HT-29 (cell line): Measurements from ENCODE around the gene DNASE1L1. TPM values are rescaled to one million over a fixed set of nuclear protein-coding genes. Genes with fewer than 3 reads are reported as not detected.
A peak's percentile ranks its signal among the peaks of the same experiment; 100 is the strongest.

Source experiments
- DNase-seq: peaks from one replicate; pipeline ENCODE4 v3.0.0-alpha.2; 2015; ENCODE audit warnings: low spot score
- total RNA-seq: library from RNA; depleted of rRNA; stranded (reverse); fragments of >200 nt; shearing (Covaris generic); gene quantifications from 2 replicates; pipeline ENCODE4 v1.2.3, GENCODE V29; 2014; rRNA removed

DNASE1L1 gene, protein sequence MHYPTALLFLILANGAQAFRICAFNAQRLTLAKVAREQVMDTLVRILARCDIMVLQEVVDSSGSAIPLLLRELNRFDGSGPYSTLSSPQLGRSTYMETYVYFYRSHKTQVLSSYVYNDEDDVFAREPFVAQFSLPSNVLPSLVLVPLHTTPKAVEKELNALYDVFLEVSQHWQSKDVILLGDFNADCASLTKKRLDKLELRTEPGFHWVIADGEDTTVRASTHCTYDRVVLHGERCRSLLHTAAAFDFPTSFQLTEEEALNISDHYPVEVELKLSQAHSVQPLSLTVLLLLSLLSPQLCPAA
- total RNA-seq = 114 and 118 TPM in 2 replicates

DNA sequence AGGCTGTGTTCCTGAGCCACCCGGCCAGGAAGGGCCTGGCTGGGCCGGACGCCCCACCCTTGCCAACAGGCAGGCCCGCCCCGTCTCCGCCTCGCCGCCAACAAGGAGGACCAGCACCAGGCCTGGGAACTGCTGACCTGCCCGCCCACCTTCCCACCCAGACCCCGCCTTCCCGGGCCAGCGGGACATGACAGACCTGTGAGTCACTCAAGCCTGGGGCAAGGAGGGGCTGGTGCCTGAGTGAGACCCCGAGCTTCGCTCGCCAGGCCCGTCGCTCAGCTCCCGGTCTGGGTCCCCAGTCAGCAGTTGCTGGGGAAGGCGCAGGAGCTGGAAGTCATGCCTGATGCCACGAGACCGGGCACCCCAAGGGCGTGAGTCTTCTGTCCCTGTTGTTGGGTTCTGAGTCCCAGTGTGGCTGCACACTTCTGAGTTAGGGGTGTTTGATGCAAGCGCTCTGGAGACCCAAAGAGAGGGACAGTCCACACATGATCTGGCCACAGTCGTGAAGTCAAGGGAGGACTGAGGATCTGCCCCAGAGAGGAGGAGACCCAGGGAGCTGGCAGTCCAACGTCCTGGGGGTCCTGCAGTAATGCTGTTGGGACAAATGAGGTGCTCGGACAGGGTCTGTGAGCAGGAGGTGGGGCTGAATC lies at the start of gene DNASE1L1:
Gene DNASE1L1, minus strand, starts transcription at position 33 of the 650 bp plus-strand sequence. CDS start 3,686 bp downstream, outside the sequence.
- peak; percentile 94 for DNase-seq

DNA sequence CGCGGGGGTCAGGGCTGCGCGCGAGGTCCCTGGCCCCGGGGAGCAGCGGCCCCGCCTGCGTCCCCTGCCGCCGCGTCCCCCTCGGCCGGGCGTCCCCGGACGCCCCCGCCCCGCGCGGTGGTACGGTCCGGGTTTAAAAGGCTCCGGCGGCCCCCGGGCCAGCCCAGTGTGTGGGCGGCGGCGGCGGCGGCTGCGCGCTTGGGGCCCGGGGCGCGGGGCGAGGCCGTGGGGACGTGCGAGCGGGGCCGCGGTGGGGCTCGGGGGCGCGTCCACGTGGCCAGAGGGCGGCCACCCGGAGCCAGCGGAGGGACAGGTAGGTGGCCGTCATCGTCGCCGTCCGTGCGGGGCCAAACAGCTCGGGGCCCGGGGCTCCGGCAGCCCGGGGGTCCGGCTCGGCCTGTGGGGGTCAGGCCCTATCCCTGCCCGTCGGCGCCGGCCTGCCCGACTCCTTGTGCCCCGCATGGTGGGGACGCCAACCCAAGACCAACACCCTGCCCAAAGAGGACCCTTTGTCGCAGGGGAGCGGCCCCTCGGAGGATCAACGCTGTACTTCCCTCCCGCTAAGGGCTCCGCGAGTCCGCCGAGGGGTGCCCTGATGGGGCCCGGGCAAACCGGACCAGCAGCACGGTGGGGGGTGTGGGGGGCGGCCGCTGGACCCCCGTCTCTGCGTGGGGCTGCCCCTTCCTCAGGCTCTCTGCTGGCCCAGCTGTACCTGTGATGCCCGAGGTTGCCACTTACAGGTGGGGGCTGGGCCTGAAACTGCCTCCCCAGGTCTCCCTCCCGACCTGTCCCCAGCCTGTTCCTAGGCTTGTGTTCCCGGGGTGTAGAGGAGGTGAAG lies 49.3 kb upstream of the DNASE1L1 start, which contains the start of gene PLXNA3:
Gene PLXNA3, plus strand, starts transcription at position 166 of the 838 bp plus-strand sequence. CDS start 1,903 bp downstream, outside the sequence.
- DNase-seq = peak; percentile 36

DNA sequence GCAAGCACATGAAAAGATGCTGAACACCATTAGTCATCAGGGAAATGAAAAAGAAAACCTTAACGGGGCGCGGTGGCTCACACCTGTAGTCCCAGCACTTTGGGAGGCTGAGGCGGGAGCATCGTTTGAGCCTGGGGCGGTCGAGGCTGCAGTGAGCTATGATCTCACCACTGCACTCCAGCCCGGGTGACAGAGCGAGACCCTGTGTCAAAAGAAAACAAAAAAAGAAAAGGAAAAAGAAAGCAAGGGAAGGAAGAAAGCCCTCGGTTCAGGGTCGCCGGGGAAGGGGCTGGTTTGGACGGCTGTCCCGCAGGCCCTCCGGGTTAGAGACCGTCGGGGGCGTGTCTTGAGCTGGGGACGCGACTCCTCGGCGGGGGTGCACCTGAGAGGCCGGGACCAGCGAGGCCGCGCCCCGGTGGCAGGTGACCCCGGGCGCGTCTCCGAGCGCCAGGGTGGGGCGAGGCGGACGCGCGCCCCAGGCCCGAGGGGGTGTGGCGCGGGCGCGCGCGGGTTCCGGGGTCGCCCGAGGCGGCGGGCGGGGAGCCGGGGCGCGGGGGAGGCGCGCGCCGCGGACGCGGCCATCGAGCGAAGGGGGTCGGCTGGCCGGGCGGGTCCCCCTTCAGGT lies 48.5 kb upstream of the DNASE1L1 start:
- peak; percentile 67 for DNase-seq

DNA sequence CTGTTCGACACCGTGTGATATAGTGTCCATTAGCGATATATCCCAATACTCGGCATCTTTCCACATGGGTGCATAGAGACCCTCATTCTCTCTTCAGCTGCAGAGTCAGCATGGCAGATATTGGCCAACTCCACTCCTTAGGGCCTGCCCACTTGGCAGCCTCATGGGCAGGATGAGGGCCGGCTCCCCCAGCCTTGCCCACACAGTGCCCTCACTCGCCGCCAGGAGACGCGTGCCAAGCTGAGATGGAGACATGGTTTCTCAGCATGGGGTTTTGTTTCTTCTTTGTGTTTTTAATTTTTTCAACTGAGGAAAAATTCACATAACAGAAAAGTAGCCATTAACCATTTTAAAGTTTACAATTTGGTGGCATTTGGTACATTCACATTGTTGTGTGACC lies 43.8 kb upstream of the DNASE1L1 start:
- DNase-seq = no peak

DNA sequence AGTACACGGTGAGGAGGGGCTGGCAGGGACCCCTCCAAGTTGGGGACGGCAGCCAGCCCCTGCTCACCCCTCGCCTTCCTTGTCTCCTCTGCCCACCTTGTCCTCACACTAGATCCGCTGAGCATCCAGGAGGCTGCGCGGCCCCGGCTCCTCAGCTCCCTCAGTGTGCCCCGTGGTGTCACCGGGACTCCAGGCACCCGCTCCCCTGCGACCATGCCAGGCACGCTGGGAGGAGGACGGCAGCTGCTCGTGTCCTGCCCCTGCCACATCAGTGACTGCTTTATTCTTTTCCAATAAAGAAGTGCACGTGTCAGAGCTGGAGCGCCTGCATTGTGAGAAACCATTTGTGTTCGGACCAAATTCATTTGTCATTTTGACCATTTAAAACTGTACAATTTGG lies 41.3 kb upstream of the DNASE1L1 start:
- DNase-seq = no peak

DNA sequence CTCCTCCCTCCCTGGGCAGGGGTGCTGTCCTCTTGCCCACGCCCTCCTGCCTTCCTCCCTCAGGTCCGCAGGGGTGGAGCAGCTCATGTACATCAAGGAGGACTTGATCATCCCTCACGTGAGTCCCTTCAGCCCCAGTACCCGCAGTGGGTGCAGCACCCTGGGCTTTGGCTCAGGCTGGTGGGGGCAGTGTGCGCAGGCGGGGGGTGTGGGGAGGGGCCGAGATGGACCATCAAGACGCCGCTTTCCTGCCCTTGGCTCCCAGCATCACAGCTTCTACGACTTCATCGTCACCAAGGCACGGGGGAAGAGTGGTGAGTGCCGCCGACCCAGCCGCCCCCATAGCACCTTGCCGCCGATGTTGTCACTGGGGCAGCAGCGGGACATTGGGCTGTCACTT lies 40.6 kb upstream of the DNASE1L1 start:
- DNase-seq = no peak

DNA sequence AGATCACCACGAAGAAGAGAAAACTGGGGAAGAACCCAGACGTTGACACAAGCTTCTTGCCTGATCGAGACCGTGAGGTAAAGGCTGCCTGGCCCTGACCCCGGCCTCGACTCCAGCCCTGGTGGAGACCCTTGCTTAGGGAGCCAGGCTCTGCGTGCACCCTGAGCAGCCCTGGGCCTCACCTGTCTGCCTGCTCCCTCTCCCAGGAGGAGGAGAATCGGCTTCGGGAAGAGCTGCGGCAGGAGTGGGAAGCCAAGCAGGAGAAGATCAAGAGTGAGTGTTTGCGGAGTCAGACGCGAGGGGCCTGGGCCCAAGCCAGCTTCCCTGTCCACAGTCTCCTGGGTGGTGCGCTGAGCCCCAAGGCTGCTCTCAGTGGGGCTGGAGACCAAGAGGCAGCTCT lies 39.4 kb upstream of the DNASE1L1 start:
- DNase-seq = no peak

DNA sequence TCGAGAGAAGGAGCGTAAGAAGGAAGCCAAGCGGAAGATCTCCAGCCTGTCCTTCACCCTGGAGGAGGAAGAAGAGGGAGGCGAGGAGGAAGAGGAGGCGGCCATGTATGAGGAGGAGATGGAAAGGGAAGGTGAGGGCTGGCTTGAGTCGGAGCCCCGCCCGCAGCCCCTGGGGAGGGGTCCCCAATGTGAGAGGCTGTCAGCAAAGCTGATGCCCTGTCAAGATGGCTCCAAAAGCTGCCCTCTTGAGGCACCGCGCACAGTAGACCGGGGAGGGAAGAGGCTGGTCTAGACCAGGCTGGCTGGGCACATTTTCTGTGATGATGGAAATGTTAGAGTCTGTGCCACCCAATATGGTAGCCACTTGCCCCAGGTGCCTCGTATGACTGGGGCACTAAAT lies 37.4 kb upstream of the DNASE1L1 start:
- DNase-seq = no peak

DNA sequence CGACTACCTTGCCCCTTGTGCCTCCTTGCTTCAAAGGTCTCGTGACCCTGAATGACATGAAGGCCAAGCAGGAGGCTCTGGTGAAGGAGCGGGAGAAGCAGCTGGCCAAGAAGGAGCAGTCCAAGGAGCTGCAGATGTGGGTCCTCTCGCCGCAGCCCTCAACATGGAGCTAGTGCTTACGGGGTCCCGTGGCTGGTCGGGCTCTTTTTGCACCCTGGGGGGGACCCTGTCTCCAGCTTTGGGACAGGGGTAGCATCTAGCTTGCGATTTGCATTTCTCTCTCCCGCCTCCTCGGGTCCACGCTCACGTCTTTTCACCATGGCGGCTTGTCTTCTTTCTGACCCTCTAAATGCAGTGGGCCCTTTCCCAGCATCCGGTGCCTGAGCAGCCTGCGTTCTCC lies 36.7 kb upstream of the DNASE1L1 start:
- DNase-seq = no peak

DNA sequence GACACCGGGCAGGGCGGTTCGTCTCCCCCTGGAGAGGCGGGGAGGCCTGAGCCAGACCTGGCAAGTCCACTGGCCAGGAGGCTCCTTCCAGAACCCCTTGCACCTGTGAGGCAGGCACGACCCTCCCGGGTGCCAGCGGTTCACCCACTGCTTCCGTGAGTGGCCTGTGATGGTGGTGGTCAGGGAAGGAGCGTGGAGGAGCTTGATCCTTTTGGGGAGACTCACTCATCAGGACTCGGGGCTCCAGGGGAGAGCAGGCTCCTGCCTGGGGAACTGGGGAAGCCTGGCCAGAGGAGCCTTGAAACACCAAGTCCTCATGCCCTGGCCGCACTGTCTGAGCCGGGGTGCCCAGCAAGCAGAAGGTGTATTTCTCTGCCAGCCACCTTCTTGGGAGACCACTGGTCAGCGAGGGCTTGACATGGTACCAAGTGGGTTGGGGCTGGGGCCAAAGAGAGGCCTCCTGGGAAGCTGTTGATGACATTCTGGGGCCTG lies 35.7 kb upstream of the DNASE1L1 start:
- peak; percentile 4 for DNase-seq

DNA sequence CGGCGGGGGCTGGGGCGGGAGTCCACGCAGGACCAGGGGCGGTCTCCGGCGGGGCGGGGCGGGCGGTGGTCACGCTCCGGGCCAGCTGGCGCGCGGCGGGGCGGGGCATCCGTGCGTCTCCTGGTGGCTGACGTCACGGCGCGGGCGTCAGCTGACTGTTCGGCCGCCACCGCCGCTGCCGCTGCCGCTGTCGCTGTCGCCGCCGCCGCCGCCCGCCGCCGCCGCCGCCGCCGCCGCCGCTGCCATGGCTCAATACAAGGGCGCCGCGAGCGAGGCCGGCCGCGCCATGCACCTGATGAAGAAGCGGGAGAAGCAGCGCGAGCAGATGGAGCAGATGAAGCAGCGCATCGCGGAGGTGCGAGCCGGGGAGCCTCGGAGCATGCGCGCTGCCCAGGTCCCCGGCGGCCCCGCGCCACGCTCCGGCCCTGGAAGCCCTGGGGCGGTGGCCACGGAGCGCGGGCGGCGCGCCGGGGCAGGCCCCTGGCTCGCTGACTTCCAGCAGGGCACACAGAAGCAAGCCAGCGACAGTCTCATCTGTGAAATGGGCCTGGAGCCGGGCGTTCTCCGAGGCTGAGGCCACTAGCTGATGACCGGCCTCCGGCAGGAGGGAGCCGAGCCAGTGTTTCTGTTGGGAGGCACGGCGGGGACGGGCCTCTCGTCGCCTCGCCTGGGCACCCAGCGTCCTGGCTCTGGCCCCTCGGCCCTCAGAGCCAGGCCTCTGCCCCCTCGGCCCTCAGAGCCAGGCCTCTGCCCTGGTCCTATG lies 35.1 kb upstream of the DNASE1L1 start, which contains the start of gene FAM50A:
Gene FAM50A, plus strand, starts transcription at position 150 of the 763 bp plus-strand sequence. Its CDS starts 95 bp downstream, at position 245.
- DNase-seq = peak; percentile 69

DNA sequence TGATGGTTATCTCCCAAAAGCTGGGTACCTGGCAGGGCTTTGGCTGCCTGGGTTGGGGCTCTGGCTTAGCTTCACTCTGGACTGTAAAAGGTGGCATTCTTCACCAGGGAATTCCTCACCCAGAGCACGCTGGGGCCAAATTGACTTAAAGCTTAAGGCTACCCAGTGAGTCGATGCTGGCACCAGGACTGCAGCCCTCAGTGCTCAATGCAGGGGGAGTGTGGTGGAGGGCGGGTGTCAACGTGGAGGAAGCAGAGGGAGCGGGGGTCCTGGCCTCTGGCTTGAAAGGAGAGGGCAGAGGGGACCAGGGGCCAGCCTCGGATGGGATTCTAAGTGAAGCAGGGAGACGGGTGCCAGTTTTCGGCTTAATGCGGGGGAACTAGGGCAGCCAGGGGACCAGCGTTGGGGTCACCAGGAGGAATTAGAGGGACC lies 34.4 kb upstream of the DNASE1L1 start:
- DNase-seq = no peak

DNA sequence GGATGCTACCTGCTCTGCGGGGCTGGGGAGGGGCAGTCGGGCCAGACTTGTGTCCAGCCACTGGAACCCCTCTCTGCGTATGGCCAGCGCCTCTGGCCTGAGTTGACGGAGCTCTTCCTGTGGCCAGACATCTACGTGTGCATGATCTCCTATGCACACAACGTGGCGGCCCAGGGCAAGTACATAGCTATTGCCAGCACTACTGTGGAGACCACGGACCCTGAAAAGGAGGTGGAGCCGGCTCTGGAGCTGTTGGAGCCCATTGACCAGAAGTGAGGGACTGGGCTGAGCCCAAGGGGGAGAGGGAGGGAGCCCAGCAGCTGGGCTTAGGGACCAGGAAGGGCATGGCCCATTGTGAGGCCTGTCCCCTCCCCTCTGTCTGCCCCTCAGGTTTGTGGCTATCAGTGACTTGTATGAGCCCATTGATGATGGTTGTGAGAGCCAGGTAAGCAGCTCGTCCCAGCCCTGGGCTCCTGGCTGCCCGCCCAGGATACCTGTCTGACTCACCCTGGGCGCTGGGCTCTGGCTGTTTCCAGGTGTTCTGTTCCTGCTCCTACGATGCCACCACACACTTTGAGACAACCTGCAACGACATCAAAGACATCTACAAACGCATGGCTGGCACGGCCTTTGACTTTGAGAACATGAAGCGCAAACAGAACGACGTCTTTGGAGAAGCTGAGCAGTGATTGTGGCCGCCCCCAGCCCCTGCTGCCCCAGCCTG lies 33.1 kb upstream of the DNASE1L1 start:
- DNase-seq = peak; percentile 90

DNA sequence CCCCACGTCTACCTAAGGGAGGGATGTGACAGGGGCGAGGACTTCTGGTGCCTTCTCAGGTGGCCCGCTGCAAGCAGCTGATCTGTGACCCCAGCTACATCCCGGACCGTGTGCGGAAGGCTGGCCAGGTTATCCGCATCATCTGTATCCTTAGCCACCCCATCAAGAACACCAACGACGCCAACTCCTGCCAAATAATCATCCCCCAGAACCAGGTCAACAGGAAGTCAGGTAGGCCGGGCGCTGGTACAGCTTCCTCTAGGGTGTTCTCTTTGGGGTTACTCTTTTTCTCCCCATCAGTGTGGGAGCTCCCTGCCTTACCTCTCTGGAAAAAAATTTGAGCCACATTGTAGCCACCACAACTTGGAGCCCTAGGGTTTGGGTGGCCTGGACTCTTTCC lies 32.5 kb upstream of the DNASE1L1 start:
- DNase-seq = no peak

DNA sequence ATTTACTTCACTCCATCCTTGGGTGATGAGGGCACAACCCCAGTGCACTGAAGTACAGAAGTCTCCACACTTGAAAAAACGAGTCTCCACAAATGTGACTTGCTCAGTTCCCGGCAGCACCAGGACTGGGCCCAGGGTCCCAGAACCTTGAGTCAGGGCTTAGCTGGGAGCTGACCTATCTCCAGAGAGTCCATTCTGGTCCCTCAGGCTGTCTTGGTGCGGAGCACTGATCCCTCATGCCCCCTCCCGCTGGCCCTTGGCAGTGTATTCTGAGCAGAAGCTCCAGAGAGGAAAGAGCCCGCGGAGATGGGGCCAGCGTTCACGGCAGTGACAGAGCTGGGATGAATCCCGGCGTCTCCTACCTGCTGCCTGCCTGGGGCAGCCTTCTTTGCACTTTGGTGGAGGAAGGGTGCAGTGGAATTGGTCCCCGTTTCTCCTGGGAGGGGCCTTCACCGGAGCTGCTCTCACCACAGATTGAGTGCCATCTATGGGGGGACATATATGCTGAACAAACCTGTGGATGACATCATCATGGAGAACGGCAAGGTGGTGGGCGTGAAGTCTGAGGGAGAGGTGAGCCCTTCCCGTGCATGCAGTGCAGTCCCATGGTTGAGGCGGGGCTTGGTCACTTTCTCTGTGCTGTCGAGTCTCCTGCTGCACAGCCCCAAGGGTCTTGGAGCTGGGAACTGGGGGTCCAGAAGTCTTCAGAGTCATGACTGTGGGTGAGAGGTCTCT lies 31.7 kb upstream of the DNASE1L1 start:
- DNase-seq = no peak

DNA sequence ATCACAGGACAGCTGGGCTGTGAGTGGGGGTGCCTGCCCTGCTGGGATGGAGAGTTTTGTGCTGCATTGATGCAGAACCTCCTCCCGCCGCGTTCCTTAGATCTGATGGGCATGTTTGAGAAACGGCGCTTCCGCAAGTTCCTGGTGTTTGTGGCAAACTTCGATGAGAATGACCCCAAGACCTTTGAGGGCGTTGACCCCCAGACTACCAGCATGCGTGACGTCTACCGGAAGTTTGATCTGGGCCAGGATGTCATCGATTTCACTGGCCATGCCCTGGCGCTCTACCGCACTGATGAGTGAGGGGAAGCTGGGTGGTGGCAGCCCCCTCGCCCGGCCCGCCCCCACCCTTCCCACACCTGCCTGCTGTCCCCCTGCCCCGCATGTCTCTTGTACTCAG lies 30.8 kb upstream of the DNASE1L1 start:
- no peak for DNase-seq

DNA sequence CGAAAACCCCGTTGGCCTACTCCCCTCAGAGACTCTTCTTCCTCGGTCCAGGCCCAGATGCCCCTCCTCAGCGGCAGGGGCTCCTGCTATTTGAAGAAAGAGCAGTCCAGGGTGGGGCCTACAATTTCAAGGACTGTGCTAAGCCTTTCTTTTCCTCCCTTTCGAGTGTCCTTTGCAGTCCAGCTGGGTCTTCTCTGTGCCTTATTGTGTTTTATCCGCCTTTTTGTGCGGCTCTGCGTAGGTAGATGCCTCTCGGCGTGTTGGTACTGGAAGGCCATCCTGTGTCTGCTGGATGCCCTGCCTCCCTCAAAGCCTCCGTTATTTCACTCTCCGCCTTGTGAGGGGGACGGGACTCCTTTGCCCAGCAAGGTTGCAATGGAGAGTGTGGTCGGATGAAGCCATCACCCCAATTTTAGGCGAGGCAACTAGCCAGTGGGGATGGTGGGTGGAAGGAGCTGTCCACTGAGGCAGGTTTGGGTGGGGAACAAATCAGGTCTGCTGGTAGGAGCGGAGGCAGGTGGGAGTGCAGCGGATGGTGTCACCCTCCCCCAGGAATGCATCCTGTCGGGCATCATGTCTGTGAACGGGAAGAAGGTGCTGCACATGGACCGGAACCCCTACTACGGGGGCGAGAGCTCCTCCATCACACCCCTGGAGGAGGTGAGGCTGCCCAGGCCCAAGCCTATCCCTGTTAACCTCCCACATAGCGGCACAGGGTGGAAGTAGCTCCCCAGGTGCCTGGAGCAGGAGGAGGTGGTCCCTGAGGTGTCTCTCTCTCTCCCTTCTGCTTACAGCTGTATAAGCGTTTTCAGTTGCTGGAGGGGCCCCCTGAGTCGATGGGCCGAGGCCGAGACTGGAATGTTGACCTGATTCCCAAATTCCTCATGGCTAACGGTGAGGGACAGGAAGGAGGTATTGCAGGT lies 29.2 kb upstream of the DNASE1L1 start:
- no peak for DNase-seq
